Measurements from ENCODE around the gene CROCC2. TPM values are rescaled to one million over a fixed set of nuclear protein-coding genes. Genes with fewer than 3 reads are reported as not detected.
"Not testable (repeated sequence)": the region's sequence is repeated elsewhere in the genome, so short reads cannot be mapped to it uniquely, and the experiment has no call there.

The CROCC2 gene
- total RNA-seq, 1 experiment from 2014 or later = 0.38 TPM

GRCh38 chr2:240970816-240971215 is 64.7 kb downstream of the CROCC2 start:
- Histone ChIP-seq H3K4me3 (ENCODE audit: insufficient read depth, low read depth, low read length) (no peak overlapping the region), H3K36me3 (replicated peaks; ENCODE audit: control insufficient read depth, insufficient read depth, low read length) (no peaks in the 10 kb centered on the region), H3K27me3 (ENCODE audit: control insufficient read depth, insufficient read depth, low read length) (no peaks in the 10 kb centered on the region)
- DNase-seq = no peak

GRCh38 chr2:240972201-240972600 is 66.1 kb downstream of the CROCC2 start:
- Histone ChIP-seq H3K4me3 (ENCODE audit: insufficient read depth, low read depth, low read length) (no peak overlapping the region), H3K36me3 (replicated peaks; ENCODE audit: control insufficient read depth, insufficient read depth, low read length) (no peaks in the 10 kb centered on the region), H3K27me3 (ENCODE audit: control insufficient read depth, insufficient read depth, low read length) (no peaks in the 10 kb centered on the region)
- DNase-seq = no peak

- no peak for DNase-seq
- Histone ChIP-seq H3K27me3 (ENCODE audit: control insufficient read depth, insufficient read depth, low read length) (no peaks in the 10 kb centered on the region), H3K36me3 (replicated peaks; ENCODE audit: control insufficient read depth, insufficient read depth, low read length) (no peaks in the 10 kb centered on the region), H3K4me3 (ENCODE audit: insufficient read depth, low read depth, low read length) (no peak overlapping the region)
Observed at GRCh38 chr2:240972636-240973521, 66.7 kb downstream of the CROCC2 start.

GRCh38 chr2:240974771-240975572 is 68.8 kb downstream of the CROCC2 start:
- Histone ChIP-seq H3K4me3 (ENCODE audit: insufficient read depth, low read depth, low read length) (no peak overlapping the region), H3K27me3 (ENCODE audit: control insufficient read depth, insufficient read depth, low read length) (no peaks in the 10 kb centered on the region), H3K36me3 (replicated peaks; ENCODE audit: control insufficient read depth, insufficient read depth, low read length) (no peaks in the 10 kb centered on the region)
- no peak for DNase-seq

- H3K36me3 ChIP-seq (replicated peaks; ENCODE audit: control insufficient read depth, insufficient read depth, low read length); DNase-seq; H3K27me3 ChIP-seq (ENCODE audit: control insufficient read depth, insufficient read depth, low read length); H3K4me3 ChIP-seq (ENCODE audit: insufficient read depth, low read depth, low read length): not testable (repeated sequence)
Observed at GRCh38 chr2:240975903-240976302, 69.8 kb downstream of the CROCC2 start.

- DNase-seq = no peak
- H3K27me3 ChIP-seq (ENCODE audit: control insufficient read depth, insufficient read depth, low read length) = peaks cover 3% of the 10 kb centered on the region; the same call in 1 of the 2 replicates
- H3K36me3 ChIP-seq (replicated peaks; ENCODE audit: control insufficient read depth, insufficient read depth, low read length) = no peaks in the 10 kb centered on the region
- H3K4me3 ChIP-seq (ENCODE audit: insufficient read depth, low read depth, low read length) = no peak overlapping the region
Observed at GRCh38 chr2:240981280-240981679, 75.1 kb downstream of the CROCC2 start.

- Histone ChIP-seq H3K36me3 (replicated peaks; ENCODE audit: control insufficient read depth, insufficient read depth, low read length) (no peaks in the 10 kb centered on the region), H3K4me3 (ENCODE audit: insufficient read depth, low read depth, low read length) (no peak overlapping the region), H3K27me3 (ENCODE audit: control insufficient read depth, insufficient read depth, low read length) (peaks cover 3% of the 10 kb centered on the region; the same call in 1 of the 2 replicates)
- DNase-seq = no peak
Observed at GRCh38 chr2:240981871-240982800, 76.0 kb downstream of the CROCC2 start.

GRCh38 chr2:240982821-240983281 is 76.7 kb downstream of the CROCC2 start:
- Histone ChIP-seq H3K36me3 (replicated peaks; ENCODE audit: control insufficient read depth, insufficient read depth, low read length) (no peaks in the 10 kb centered on the region), H3K27me3 (ENCODE audit: control insufficient read depth, insufficient read depth, low read length) (peaks cover 3% of the 10 kb centered on the region; the same call in 1 of the 2 replicates), H3K4me3 (ENCODE audit: insufficient read depth, low read depth, low read length) (no peak overlapping the region)
- no peak for DNase-seq

GRCh38 chr2:240983361-240983995 is 77.3 kb downstream of the CROCC2 start:
- DNase-seq = peak; percentile 96
- H3K36me3 ChIP-seq (replicated peaks; ENCODE audit: control insufficient read depth, insufficient read depth, low read length) = no peaks in the 10 kb centered on the region
- peaks cover 3% of the 10 kb centered on the region; the same call in 1 of the 2 replicates for H3K27me3 ChIP-seq (ENCODE audit: control insufficient read depth, insufficient read depth, low read length)
- H3K4me3 ChIP-seq (ENCODE audit: insufficient read depth, low read depth, low read length) = no peak overlapping the region

- H3K36me3 ChIP-seq (replicated peaks; ENCODE audit: control insufficient read depth, insufficient read depth, low read length) = no peaks in the 10 kb centered on the region
- H3K27me3 ChIP-seq (ENCODE audit: control insufficient read depth, insufficient read depth, low read length) = peaks cover 3% of the 10 kb centered on the region; the same call in 1 of the 2 replicates
- H3K4me3 ChIP-seq (ENCODE audit: insufficient read depth, low read depth, low read length) = no peak overlapping the region
- no peak for DNase-seq
Observed at GRCh38 chr2:240983996-240984498, 77.9 kb downstream of the CROCC2 start.

- Histone ChIP-seq H3K27me3 (ENCODE audit: control insufficient read depth, insufficient read depth, low read length) (peaks cover 3% of the 10 kb centered on the region; the same call in 1 of the 2 replicates), H3K4me3 (ENCODE audit: insufficient read depth, low read depth, low read length) (no peak overlapping the region), H3K36me3 (replicated peaks; ENCODE audit: control insufficient read depth, insufficient read depth, low read length) (no peaks in the 10 kb centered on the region)
- no peak for DNase-seq
Observed at GRCh38 chr2:240985881-240986786, 80.0 kb downstream of the CROCC2 start.

- DNase-seq = no peak
- H3K36me3 ChIP-seq (replicated peaks; ENCODE audit: control insufficient read depth, insufficient read depth, low read length) = no peaks in the 10 kb centered on the region
Observed at GRCh38 chr2:240986787-240987411, 80.8 kb downstream of the CROCC2 start.

More at GRCh38 chr2:240986787-240987411, 80.8 kb downstream of the CROCC2 start:
- H3K27me3 ChIP-seq (ENCODE audit: control insufficient read depth, insufficient read depth, low read length) = peaks cover 3% of the 10 kb centered on the region; the same call in 1 of the 2 replicates
- no peak overlapping the region for H3K4me3 ChIP-seq (ENCODE audit: insufficient read depth, low read depth, low read length)
